ENCODE results near the gene MRPL34. TPM values are rescaled to one million over a fixed set of nuclear protein-coding genes. Genes with fewer than 3 reads are reported as not detected.

Gene MRPL34
- polyA plus RNA-seq, 1 of the 3 experiments (the other 2 are of a cell fraction), result 72.9 TPM

- peak; percentile 51 for DNase-seq
- Histone ChIP-seq H3K9ac (no peak overlapping the region), H2AFZ (ENCODE audit: low read depth) (no peak overlapping the region), H3K79me2 (ENCODE audit: insufficient read depth) (no peaks in the 10 kb centered on the region), H3K27me3 (ENCODE audit: insufficient read depth) (no peaks in the 10 kb centered on the region), H3K9me3 (no peaks in the 10 kb centered on the region), H4K20me1 (ENCODE audit: insufficient read depth) (no peaks in the 10 kb centered on the region), H3F3A (replicated peaks; ENCODE audit: insufficient read depth) (peaks cover 19% of the 10 kb centered on the region), H3K4me1 (ENCODE audit: control insufficient read depth in 1 of 2, insufficient read depth in 2 of 2, low read depth in 1 of 2, low read length in 1 of 2) (peaks cover 0 to 2% of the 10 kb centered on the region in 2 experiments; a peak in 1 of 4 replicates), H3K9me2 (no peaks in the 10 kb centered on the region), H3K36me3 (replicated peaks in 1 of 2; ENCODE audit: control insufficient read depth in 1 of 2, insufficient read depth in 2 of 2, low read length in 1 of 2) (peaks cover 8 to 13% of the 10 kb centered on the region in 2 experiments), H3K4me2 (no peak overlapping the region), H3K27ac (ENCODE audit: low read depth in 2 of 2, low read length in 1 of 2) (no peak overlapping the region), H3K4me3 (ENCODE audit: low read depth in 2 of 2, low read length in 1 of 2) (no peak overlapping the region)
- POLR2A ChIA-PET, result interaction anchor here (1.2 to 3.5 kb wide), 3 partner anchors 12 to 64 kb away, joined by 3 to 16 read pairs (median 4); partner anchors contain the start of genes BABAM1 and USE1
- CTCF ChIA-PET, result interaction anchor here (0.6 to 3.0 kb wide), 3 partner anchors 12 to 73 kb away, joined by 3 to 11 read pairs (median 4); partner anchors contain the start of gene BABAM1
- WGBS (ENCODE audit: low lambda C conversion rate), result 65% methylated on average over 3 of the region's 3 CpGs
- no peak for TF ChIP-seq FOSL2 (IDR thresholded peaks at IDR 0.05; ENCODE audit: borderline replicate concordance, low read depth)
- TF ChIP-seq GABPA (IDR thresholded peaks at IDR 0.05; ENCODE audit: low read depth), result no peak
- TF ChIP-seq PBX3 (IDR thresholded peaks at IDR 0.05), result no peak
- no peak for TF ChIP-seq EP300 (IDR thresholded peaks at IDR 0.05; ENCODE audit: borderline replicate concordance in 1 of 2, low read depth in 1 of 2, low read length in 1 of 2)
- no peak for TF ChIP-seq REST (IDR thresholded peaks at IDR 0.05; ENCODE audit: low read depth, low read length)
- TF ChIP-seq RFX5 (IDR thresholded peaks at IDR 0.05; ENCODE audit: low read length), result no peak
- TF ChIP-seq FOXM1 (IDR thresholded peaks at IDR 0.05; ENCODE audit: low read depth), result no peak
- no peak for TF ChIP-seq ELF1 (IDR thresholded peaks at IDR 0.05)
- TF ChIP-seq CTCF (IDR thresholded peaks at IDR 0.05), result no peak
- TF ChIP-seq RXRA (IDR thresholded peaks at IDR 0.05; ENCODE audit: borderline replicate concordance, low read depth), result no peak
- TF ChIP-seq NFIC (IDR thresholded peaks at IDR 0.05; ENCODE audit: borderline replicate concordance), result no peak
Measured at GRCh38 chr19:17279436-17279835, 26.2 kb upstream of the MRPL34 start.

Measured in SK-N-SH (cell line).